ENCODE data around the gene ADPRHL1. TPM values are rescaled to one million over a fixed set of nuclear protein-coding genes. Genes with fewer than 3 reads are reported as not detected.

The ADPRHL1 gene
- total RNA-seq, 1 donor from 2014 or later, result 3.1 TPM

GRCh38 chr13:113407531-113408393, 45.5 kb downstream of the ADPRHL1 start:
- no peaks in the 10 kb centered on the region for H3K9me3 Mint-ChIP-seq (ENCODE audit: unreplicated experiment)
- TF ChIP-seq, protein P1, sequence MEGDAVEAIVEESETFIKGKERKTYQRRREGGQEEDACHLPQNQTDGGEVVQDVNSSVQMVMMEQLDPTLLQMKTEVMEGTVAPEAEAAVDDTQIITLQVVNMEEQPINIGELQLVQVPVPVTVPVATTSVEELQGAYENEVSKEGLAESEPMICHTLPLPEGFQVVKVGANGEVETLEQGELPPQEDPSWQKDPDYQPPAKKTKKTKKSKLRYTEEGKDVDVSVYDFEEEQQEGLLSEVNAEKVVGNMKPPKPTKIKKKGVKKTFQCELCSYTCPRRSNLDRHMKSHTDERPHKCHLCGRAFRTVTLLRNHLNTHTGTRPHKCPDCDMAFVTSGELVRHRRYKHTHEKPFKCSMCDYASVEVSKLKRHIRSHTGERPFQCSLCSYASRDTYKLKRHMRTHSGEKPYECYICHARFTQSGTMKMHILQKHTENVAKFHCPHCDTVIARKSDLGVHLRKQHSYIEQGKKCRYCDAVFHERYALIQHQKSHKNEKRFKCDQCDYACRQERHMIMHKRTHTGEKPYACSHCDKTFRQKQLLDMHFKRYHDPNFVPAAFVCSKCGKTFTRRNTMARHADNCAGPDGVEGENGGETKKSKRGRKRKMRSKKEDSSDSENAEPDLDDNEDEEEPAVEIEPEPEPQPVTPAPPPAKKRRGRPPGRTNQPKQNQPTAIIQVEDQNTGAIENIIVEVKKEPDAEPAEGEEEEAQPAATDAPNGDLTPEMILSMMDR (IDR thresholded peaks at IDR 0.05; ENCODE audit: insufficient read depth, low read depth, low read length), result no peak
- TF ChIP-seq EZH2 (IDR thresholded peaks at IDR 0.05; ENCODE audit: insufficient read depth, low read length), result no peak
- H3K4me3 ChIP-seq (ENCODE audit: insufficient read depth, low read depth, low read length), result no peak overlapping the region
- H3K36me3 Mint-ChIP-seq (ENCODE audit: low read depth, unreplicated experiment), result no peaks in the 10 kb centered on the region
- FAIRE-seq, result no peak
- H4K20me1 ChIP-seq (ENCODE audit: insufficient read depth, low read length), result no peaks in the 10 kb centered on the region
- no peak overlapping the region for H3K27ac ChIP-seq (ENCODE audit: low read depth, low read length)
- H3K4me1 Mint-ChIP-seq (ENCODE audit: low read depth, unreplicated experiment), result peaks cover 12% of the 10 kb centered on the region
- no peak overlapping the region for H3K4me2 ChIP-seq (ENCODE audit: low read length)
- H2AFZ ChIP-seq (ENCODE audit: low read depth, low read length), result no peak overlapping the region
- DNase-seq (ENCODE audit: low read depth), result no peak
- H3K27ac Mint-ChIP-seq (ENCODE audit: unreplicated experiment), result no peak overlapping the region
- H3K27me3 Mint-ChIP-seq (ENCODE audit: low read depth, unreplicated experiment), result peaks cover 28% of the 10 kb centered on the region
- peaks cover 26% of the 10 kb centered on the region for H3K4me1 ChIP-seq (ENCODE audit: insufficient read depth, low read length)
- H3K36me3 ChIP-seq (ENCODE audit: insufficient read depth, low read length), result no peaks in the 10 kb centered on the region
- H3K27me3 ChIP-seq (ENCODE audit: insufficient read depth, low read length), result no peaks in the 10 kb centered on the region
- no peaks in the 10 kb centered on the region for H3K79me2 ChIP-seq (ENCODE audit: insufficient read depth, low read length)
- no peak overlapping the region for H3K9ac ChIP-seq (ENCODE audit: low read length)
- no peaks in the 10 kb centered on the region for H3K9me3 ChIP-seq (ENCODE audit: insufficient read depth, low read depth, low read length)
- H3K4me3 Mint-ChIP-seq (ENCODE audit: unreplicated experiment), result no peak overlapping the region

DNA sequence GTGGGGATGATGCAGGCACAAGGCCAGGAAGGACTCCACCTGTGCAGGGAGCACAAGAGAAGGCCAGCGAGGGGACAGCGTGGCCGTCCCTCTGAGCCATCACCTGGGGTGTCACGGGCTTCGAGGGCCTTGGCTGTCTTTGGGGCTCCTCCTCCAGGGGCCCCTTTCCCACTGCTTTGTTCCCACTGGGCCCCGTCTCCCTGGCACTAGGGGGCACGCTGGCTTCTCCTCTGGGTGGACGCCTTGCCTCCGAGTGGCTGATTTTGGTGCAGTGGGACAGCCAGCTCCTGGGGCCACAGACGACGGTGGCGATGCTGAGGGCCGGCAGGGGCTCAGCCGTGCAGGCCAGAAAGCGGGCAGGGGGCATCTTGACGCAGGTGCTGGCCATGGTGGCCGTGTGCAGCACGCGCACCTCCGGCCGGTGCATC, 46.2 kb downstream of the ADPRHL1 start:
- Histone ChIP-seq H3K9me3 (ENCODE audit: insufficient read depth, low read depth, low read length) (no peaks in the 10 kb centered on the region), H2AFZ (ENCODE audit: low read depth, low read length) (no peak overlapping the region), H3K4me1 (ENCODE audit: insufficient read depth, low read length) (peaks cover 26% of the 10 kb centered on the region), H3K4me3 (ENCODE audit: insufficient read depth, low read depth, low read length) (no peak overlapping the region), H3K27me3 (ENCODE audit: insufficient read depth, low read length) (no peaks in the 10 kb centered on the region), H3K27ac (ENCODE audit: low read depth, low read length) (no peak overlapping the region), H3K9ac (ENCODE audit: low read length) (no peak overlapping the region), H3K36me3 (ENCODE audit: insufficient read depth, low read length) (no peaks in the 10 kb centered on the region), H4K20me1 (ENCODE audit: insufficient read depth, low read length) (no peaks in the 10 kb centered on the region), H3K4me2 (ENCODE audit: low read length) (no peak overlapping the region), H3K79me2 (ENCODE audit: insufficient read depth, low read length) (no peaks in the 10 kb centered on the region)
- TF ChIP-seq, protein P1 (IDR thresholded peaks at IDR 0.05; ENCODE audit: insufficient read depth, low read depth, low read length), result no peak
- TF ChIP-seq EZH2 (IDR thresholded peaks at IDR 0.05; ENCODE audit: insufficient read depth, low read length), result no peak
- DNase-seq (ENCODE audit: low read depth) (no peak), FAIRE-seq (no peak)
- Mint-ChIP-seq H3K9me3 (ENCODE audit: unreplicated experiment) (no peaks in the 10 kb centered on the region), H3K4me1 (ENCODE audit: low read depth, unreplicated experiment) (peaks cover 12% of the 10 kb centered on the region), H3K36me3 (ENCODE audit: low read depth, unreplicated experiment) (no peaks in the 10 kb centered on the region), H3K27me3 (ENCODE audit: low read depth, unreplicated experiment) (peaks cover 31% of the 10 kb centered on the region), H3K4me3 (ENCODE audit: unreplicated experiment) (no peak overlapping the region), H3K27ac (ENCODE audit: unreplicated experiment) (no peak overlapping the region)
